IMR-90 (cell line): Measurements from ENCODE around the gene RFTN1. TPM values are rescaled to one million over a fixed set of nuclear protein-coding genes. Genes with fewer than 3 reads are reported as not detected.

Experiments
- ATAC-seq: fragments of 200-7000 bp; cut with Tn5 transposase; 2 replicates; pipeline ENCODE4 v1.9.1; 2020; ENCODE audit warnings: low read depth, mild to moderate bottlenecking, moderate library complexity
- BruUV-seq: library from RNA; stranded (reverse); fragments of 400-500 nt; replicated peaks from 2 replicates; lab custom pipeline; 2021; lab: Mats Ljungman, UMichigan
- CTCF ChIA-PET: fragments of 300-600 bp; formaldehyde crosslinking; extraction: SDS; loops from one replicate; lab custom pipeline; 2021; ENCODE audit warnings: antibody characterized with exemption; lab: Yijun Ruan, JAX
- POLR2A ChIA-PET: fragments of 300-600 bp; sonication (Branson Sonifier 250); formaldehyde crosslinking; loops from one replicate; lab custom pipeline; 2022; ENCODE audit warnings: antibody characterized with exemption; ENCODE audit not compliant: unreplicated experiment; lab: Charles Lee
- DNase-seq: peaks from one replicate; pipeline ENCODE4 v3.0.0; 2013
- H2AFZ ChIP-seq: replicated peaks from 2 replicates; pipeline ENCODE3; 2013; ENCODE audit warnings: low read length, mild to moderate bottlenecking; ENCODE audit not compliant: poor library complexity
- H2AK5ac ChIP-seq: 2 replicates; pipeline ENCODE4 v1.6.1; 2013; ENCODE audit warnings: low read depth, low read length, inconsistent platforms
- H2AK9ac ChIP-seq: replicated peaks from 2 replicates; pipeline ENCODE3; 2013; ENCODE audit warnings: mild to moderate bottlenecking, low read depth, low read length, moderate library complexity; ENCODE audit not compliant: poor library complexity
- H2BK120ac ChIP-seq: 2 replicates; pipeline ENCODE4 v1.6.1; 2013; ENCODE audit warnings: low read depth, low read length, inconsistent platforms
- H2BK15ac ChIP-seq: 3 replicates; pipeline ENCODE4 v1.6.1; 2013; ENCODE audit warnings: low read depth, low read length, inconsistent platforms
- H2BK20ac ChIP-seq: 2 replicates; pipeline ENCODE4 v1.6.1; 2013; ENCODE audit warnings: low read depth, mild to moderate bottlenecking, inconsistent platforms, low read length, moderate library complexity
- H2BK5ac ChIP-seq: 2 replicates; pipeline ENCODE4 v1.6.1; 2013; ENCODE audit warnings: mild to moderate bottlenecking, low read depth, low read length, inconsistent platforms; ENCODE audit not compliant: poor library complexity, severe bottlenecking
- H3K14ac ChIP-seq: replicated peaks from 2 replicates; pipeline ENCODE4 v1.6.1; 2013; ENCODE audit warnings: low read depth, low read length, inconsistent platforms
- H3K18ac ChIP-seq: 2 replicates; pipeline ENCODE4 v1.6.1; 2013; ENCODE audit warnings: low read depth, low read length, control low read depth
- H3K23ac ChIP-seq: 2 replicates; pipeline ENCODE4 v1.6.1; 2013; ENCODE audit warnings: low read depth, low read length, inconsistent platforms
- H3K27ac ChIP-seq: 2 replicates; pipeline ENCODE4 v1.5.1; 2013; ENCODE audit warnings: mild to moderate bottlenecking, control low read depth, low read length; ENCODE audit not compliant: insufficient read depth
- H3K27me3 ChIP-seq: 2 replicates; pipeline ENCODE4 v1.6.1; 2013; ENCODE audit warnings: low read length; ENCODE audit not compliant: control insufficient read depth, insufficient read depth
- H3K36me3 ChIP-seq: 2 replicates; pipeline ENCODE4 v1.6.1; 2013; ENCODE audit warnings: low read length, mixed read lengths; ENCODE audit not compliant: control insufficient read depth, insufficient read depth
- H3K4ac ChIP-seq: 2 replicates; pipeline ENCODE4 v1.6.1; 2013; ENCODE audit warnings: low read depth, low read length, inconsistent platforms
- H3K4me1 ChIP-seq: 2 replicates; pipeline ENCODE4 v1.6.1; 2013; ENCODE audit warnings: low read length, mixed read lengths; ENCODE audit not compliant: control insufficient read depth, insufficient read depth
- H3K4me2 ChIP-seq: 2 replicates; pipeline ENCODE4 v1.6.1; 2013; ENCODE audit warnings: low read depth, mild to moderate bottlenecking, control low read depth, low read length, moderate library complexity
- H3K4me3 ChIP-seq: 2 replicates; pipeline ENCODE4 v1.5.1; 2013; ENCODE audit warnings: low read depth, mild to moderate bottlenecking, control low read depth, low read length, moderate library complexity; ENCODE audit not compliant: insufficient read depth
- H3K56ac ChIP-seq: 2 replicates; pipeline ENCODE4 v1.6.1; 2013; ENCODE audit warnings: low read length, inconsistent platforms; ENCODE audit not compliant: insufficient read depth; ENCODE audit errors: extremely low read depth
- H3K79me1 ChIP-seq, 2 experiments: 2 replicates each; pipeline ENCODE4 v1.6.1; 2013; ENCODE audit warnings: low read length in 2 of 2, inconsistent platforms in 1 of 2, low read depth in 1 of 2
- H3K9ac ChIP-seq: 2 replicates; pipeline ENCODE4 v1.6.1; 2013; ENCODE audit warnings: low read depth, low read length, control low read depth
- H3K9me1 ChIP-seq: 2 replicates; pipeline ENCODE4 v1.6.1; 2013; ENCODE audit warnings: low read length, inconsistent platforms; ENCODE audit not compliant: insufficient read depth
- H3K9me3 ChIP-seq: 2 replicates; pipeline ENCODE4 v1.6.1; 2013; ENCODE audit warnings: low read length; ENCODE audit not compliant: control insufficient read depth, insufficient read depth
- H4K20me1 ChIP-seq: 2 replicates; pipeline ENCODE4 v1.6.1; 2013; ENCODE audit warnings: low read length, inconsistent platforms; ENCODE audit not compliant: insufficient read depth
- H4K5ac ChIP-seq: 2 replicates; pipeline ENCODE4 v1.6.1; 2013; ENCODE audit warnings: mild to moderate bottlenecking, low read depth, low read length, control low read depth
- H4K8ac ChIP-seq, 2 experiments: 2 replicates each; pipeline ENCODE4 v1.6.1; 2013; ENCODE audit warnings: low read depth in 2 of 2, low read length in 2 of 2, control low read depth in 1 of 2, inconsistent platforms in 1 of 2
- H4K91ac ChIP-seq: 2 replicates; pipeline ENCODE4 v1.6.1; 2013; ENCODE audit warnings: low read depth, low read length, inconsistent platforms; ENCODE audit not compliant: insufficient read depth
- BHLHE40 ChIP-seq: fragments of 150-350 bp; IDR thresholded peaks from 2 replicates; pipeline ENCODE4 v1.6.1; 2016; ENCODE audit warnings: mild to moderate bottlenecking, low read depth, low read length
- CEBPB ChIP-seq: IDR thresholded peaks from 2 replicates; pipeline ENCODE4 v1.6.1; 2012; ENCODE audit warnings: low read depth, low read length, improper control_type of control experiment
- CHD1 ChIP-seq: IDR thresholded peaks from 2 replicates; pipeline ENCODE4 v1.6.1; 2012; ENCODE audit warnings: low read depth, low read length, improper control_type of control experiment
- FOS ChIP-seq: fragments of 150-350 bp; IDR thresholded peaks from 2 replicates; pipeline ENCODE4 v1.6.1; 2016; ENCODE audit warnings: low read depth, low read length
- MAFK ChIP-seq: IDR thresholded peaks from 2 replicates; pipeline ENCODE4 v1.6.1; 2012; ENCODE audit warnings: low read depth, low read length, improper control_type of control experiment
- MAZ ChIP-seq: IDR thresholded peaks from 2 replicates; pipeline ENCODE4 v1.6.1; 2012; ENCODE audit warnings: low read depth, mild to moderate bottlenecking, low read length, improper control_type of control experiment, moderate library complexity, borderline replicate concordance
- MXI1 ChIP-seq: IDR thresholded peaks from 2 replicates; pipeline ENCODE4 v1.6.1; 2012; ENCODE audit warnings: low read depth, mild to moderate bottlenecking, low read length, moderate library complexity, borderline replicate concordance
- RAD21 ChIP-seq: IDR thresholded peaks from 2 replicates; pipeline ENCODE4 v1.6.1; 2012; ENCODE audit warnings: low read length, improper control_type of control experiment
- RCOR1 ChIP-seq: IDR thresholded peaks from 2 replicates; pipeline ENCODE4 v1.6.1; 2012; ENCODE audit warnings: mild to moderate bottlenecking, low read length, improper control_type of control experiment; ENCODE audit not compliant: insufficient replicate concordance
- RFX5 ChIP-seq: IDR thresholded peaks from 2 replicates; pipeline ENCODE4 v1.8.0; 2012; ENCODE audit warnings: low read depth, mild to moderate bottlenecking, low read length, moderate library complexity
- SMC3 ChIP-seq: fragments of 150-350 bp; IDR thresholded peaks from 2 replicates; pipeline ENCODE4 v1.6.1; 2016; ENCODE audit warnings: low read depth, mild to moderate bottlenecking, antibody characterized with exemption, low read length, moderate library complexity
- USF2 ChIP-seq: fragments of 150-350 bp; IDR thresholded peaks from 2 replicates; pipeline ENCODE4 v1.6.1; 2017; ENCODE audit warnings: mild to moderate bottlenecking, antibody characterized with exemption, low read length, low read depth
- WGBS, 2 experiments: methylation state at CpG; one replicate each; pipeline versions ENCODE4 v1.1.5 to v1.1.7; 2013; ENCODE audit warnings: missing lambda C conversion rate in 2 of 2; ENCODE audit not compliant: insufficient read length in 1 of 2; ENCODE audit errors: extremely low coverage in 2 of 2; 5-methylcytosine and 5-hydroxymethylcytosine counted together
- dilution Hi-C: fragments of 300-500 bp; cut with HindIII; formaldehyde crosslinking; loops from one replicate; pipeline ENCODE4 v1.14.3; 2018; ENCODE audit warnings: low sequenced_read_pairs; ENCODE audit not compliant: unreplicated experiment
- in situ Hi-C: fragments of 300-500 bp; cut with MboI; formaldehyde crosslinking; loops from 3 replicates; pipeline ENCODE4 v1.14.3; 2019; ENCODE audit warnings: low sequenced_read_pairs, inconsistent platforms, mixed read lengths
- intact Hi-C: fragments of 100-400 bp; cut with micrococcal nuclease; formaldehyde crosslinking; loops from 2 replicates; pipeline ENCODE4 v1.10.0; 2022
- polyA plus RNA-seq, 3 experiments: library from polyadenylated mRNA; depleted of rRNA; stranded (reverse); fragments of >200 nt; gene quantifications; 2 replicates each; pipeline ENCODE4 v1.2.3, GENCODE V29; 2012; ENCODE audit warnings: low replicate concordance in 1 of 3
- total RNA-seq: library from RNA; depleted of rRNA; stranded (reverse); fragments of >200 nt; gene quantifications from 2 replicates; pipeline ENCODE4 v1.2.3, GENCODE V29; 2012

Gene RFTN1
- total and polyA plus RNA-seq, 2 of the 4 experiments (the other 2 are of a cell fraction) = 45.0 to 52.0 TPM

- Histone ChIP-seq H2BK15ac (no peak overlapping the region), H3K23ac (no peak overlapping the region), H3K4me2 (no peak overlapping the region), H3K4me1 (no peaks in the 10 kb centered on the region; the same call in 1 of the 2 replicates), H3K4ac (no peak overlapping the region), H2AK9ac (no peak overlapping the region), H3K9me1 (peaks cover 22% of the 10 kb centered on the region), H2BK5ac (no peak overlapping the region), H2BK120ac (no peak overlapping the region), H2AK5ac (no peak overlapping the region), H2AFZ (no peak overlapping the region), H3K9me3 (no peaks in the 10 kb centered on the region), H4K91ac (no peak overlapping the region), H3K36me3 (peaks cover 15% of the 10 kb centered on the region), H4K8ac (no peak overlapping the region), H3K56ac (no peak overlapping the region), H3K9ac (no peak overlapping the region), H3K27me3 (no peaks in the 10 kb centered on the region), H4K5ac (no peak overlapping the region), H3K79me1 (peaks cover 0 to 20% of the 10 kb centered on the region in 2 experiments; a peak in 2 of 4 replicates), H3K14ac (no peak overlapping the region), H3K18ac (no peak overlapping the region), H3K27ac (no peak overlapping the region), H2BK20ac (no peak overlapping the region), H3K4me3 (no peak overlapping the region), H4K20me1 (no peaks in the 10 kb centered on the region)
- peak; percentile 49; the same call in 1 of the 2 replicates for ATAC-seq
- ChIA-PET POLR2A (no interaction called here), CTCF (no interaction called here)
- dilution Hi-C loops = no loop called here
- BruUV-seq = no TSS peak
- in situ Hi-C loops = loop anchor here (5.0 kb wide), 1 partner anchor 208 kb away; no protein-coding TSS in a partner anchor
- TF ChIP-seq RFX5 (no peak), USF2 (no peak), FOS (no peak), CEBPB (no peak), RCOR1 (no peak), BHLHE40 (no peak), SMC3 (no peak), MAZ (no peak), MXI1 (no peak), CHD1 (no peak), RAD21 (no peak), MAFK (no peak)
- WGBS, 2 experiments = no CpG with 5 or more reads among the region's 2 CpGs
- DNase-seq = peak; percentile 68
- intact Hi-C loops = no loop called here
Measured at GRCh38 chr3:16309558-16309957, 203.9 kb downstream of the RFTN1 start.
